Measurements from ENCODE around the gene SLC9A3.
A peak's percentile ranks its signal among the peaks of the same experiment; 100 is the strongest.

The SLC9A3 gene

GRCh38 chr5:446066-446882 is 78.0 kb downstream of the SLC9A3 start:
- no peak for DNase-seq (ENCODE audit: low read depth in 1 of 2, low spot score in 1 of 2)

- no peak for DNase-seq (ENCODE audit: low read depth in 1 of 2, low spot score in 1 of 2)
These were observed 78.7 kb downstream of the SLC9A3 start for GRCh38 chr5:445591-445990.

- DNase-seq (ENCODE audit: low read depth in 1 of 2, low spot score in 1 of 2): no peak
These were observed 80.0 kb downstream of the SLC9A3 start for GRCh38 chr5:444226-444625.

- no peak for DNase-seq (ENCODE audit: low read depth in 1 of 2, low spot score in 1 of 2)
These were observed 80.8 kb downstream of the SLC9A3 start for GRCh38 chr5:443239-444151.

- peak; percentile 49 to 72 for DNase-seq (ENCODE audit: low read depth in 1 of 2, low spot score in 1 of 2)
These were observed 81.7 kb downstream of the SLC9A3 start, which contains the start of gene EXOC3 for GRCh38 chr5:442335-443238. EXOC3 (plus strand) TSS chr5:443176; CDS start chr5:446206, 3,030 bp downstream.

- no peak for DNase-seq (ENCODE audit: low read depth in 1 of 2, low spot score in 1 of 2)
These were observed 82.3 kb downstream of the SLC9A3 start for GRCh38 chr5:441996-442334.

- DNase-seq (ENCODE audit: low read depth in 1 of 2, low spot score in 1 of 2): no peak
These were observed 83.6 kb downstream of the SLC9A3 start for GRCh38 chr5:440401-441201.

GRCh38 chr5:439636-440035 is 84.6 kb downstream of the SLC9A3 start:
- no peak for DNase-seq (ENCODE audit: low read depth in 1 of 2, low spot score in 1 of 2)

- no peak for DNase-seq (ENCODE audit: low read depth in 1 of 2, low spot score in 1 of 2)
These were observed 85.1 kb downstream of the SLC9A3 start for GRCh38 chr5:439181-439580.

GRCh38 chr5:438481-438981 is 85.7 kb downstream of the SLC9A3 start:
- DNase-seq (ENCODE audit: low read depth in 1 of 2, low spot score in 1 of 2): no peak

GRCh38 chr5:437281-437771 is 86.9 kb downstream of the SLC9A3 start:
- no peak for DNase-seq (ENCODE audit: low read depth in 1 of 2, low spot score in 1 of 2)

- no peak for DNase-seq (ENCODE audit: low read depth in 1 of 2, low spot score in 1 of 2)
These were observed 87.6 kb downstream of the SLC9A3 start for GRCh38 chr5:436641-436975.

GRCh38 chr5:435961-436640 is 88.1 kb downstream of the SLC9A3 start:
- DNase-seq (ENCODE audit: low read depth in 1 of 2, low spot score in 1 of 2): no peak

- no peak for DNase-seq (ENCODE audit: low read depth in 1 of 2, low spot score in 1 of 2)
These were observed 89.0 kb downstream of the SLC9A3 start for GRCh38 chr5:435156-435790.

- DNase-seq (ENCODE audit: low read depth in 1 of 2, low spot score in 1 of 2): no peak
These were observed 89.7 kb downstream of the SLC9A3 start for GRCh38 chr5:434443-435146.

- DNase-seq (ENCODE audit: low read depth in 1 of 2, low spot score in 1 of 2): no peak
These were observed 90.4 kb downstream of the SLC9A3 start for GRCh38 chr5:433836-434235.

GRCh38 chr5:432928-433791 is 91.1 kb downstream of the SLC9A3 start:
- DNase-seq (ENCODE audit: low read depth in 1 of 2, low spot score in 1 of 2): no peak
